ENCODE measurements around the gene USP12. TPM values are rescaled to one million over a fixed set of nuclear protein-coding genes. Genes with fewer than 3 reads are reported as not detected.

USP12 gene
- total RNA-seq, 1 donor from 2014 or later = 19.7 TPM

DNA sequence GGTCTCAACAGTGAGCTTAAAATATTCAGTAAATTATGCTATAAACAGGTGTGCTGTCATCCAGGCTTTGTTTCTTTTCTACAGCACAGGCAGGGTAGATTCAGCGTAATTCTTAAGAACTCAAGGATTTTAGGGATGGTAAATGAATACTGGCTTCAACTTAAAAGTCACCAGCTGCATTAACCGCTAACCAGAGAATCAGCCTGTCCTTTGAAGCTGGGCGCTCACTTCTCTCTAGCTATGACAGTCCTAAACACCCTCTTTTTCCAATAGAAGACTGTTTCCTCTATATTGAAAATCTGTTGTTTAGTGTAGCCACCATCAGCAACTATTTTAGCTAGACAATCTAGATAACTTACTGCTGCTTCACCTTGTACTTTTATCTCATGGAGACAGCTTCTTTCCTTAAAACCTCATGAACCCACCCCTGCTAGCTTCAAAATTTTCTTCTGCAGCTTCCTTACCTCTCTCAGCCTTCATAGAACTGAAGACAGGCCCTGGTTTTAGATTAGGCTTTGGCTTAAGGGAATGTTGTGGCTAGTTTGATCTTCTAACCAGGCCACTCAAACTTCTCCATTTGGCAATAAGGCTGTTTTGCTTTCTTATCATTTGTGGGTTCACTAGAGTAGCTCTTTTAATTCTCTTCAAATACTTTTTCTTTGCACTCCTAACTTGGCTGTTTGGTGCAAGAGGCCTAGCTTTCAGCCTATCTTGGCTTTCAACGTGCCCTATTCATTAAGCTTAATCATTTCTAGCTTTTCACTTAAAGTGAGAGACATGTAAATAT, 89.5 kb downstream of the USP12 start:
- no peak for DNase-seq (ENCODE audit: low spot score)
- Histone ChIP-seq H3K4me2 (no peak overlapping the region), H2AFZ (replicated peaks) (no peak overlapping the region), H3K36me3 (no peaks in the 10 kb centered on the region), H4K20me1 (ENCODE audit: low read depth) (no peaks in the 10 kb centered on the region), H3K9ac (no peak overlapping the region), H3F3A (ENCODE audit: low read depth) (no peaks in the 10 kb centered on the region), H3K27me3 (no peaks in the 10 kb centered on the region), H3K4me3 (no peak overlapping the region), H3K4me1 (no peaks in the 10 kb centered on the region), H3K27ac (no peak overlapping the region), H3K79me2 (ENCODE audit: low read depth) (no peaks in the 10 kb centered on the region), H3K9me3 (ENCODE audit: low read depth) (no peaks in the 10 kb centered on the region)
- Mint-ChIP-seq H3K36me3 (peaks cover 35% of the 10 kb centered on the region), H3K9me3 (no peaks in the 10 kb centered on the region), H3K27ac (no peak overlapping the region), H3K4me3 (no peak overlapping the region), H3K27me3 (ENCODE audit: insufficient read depth, low read depth) (no peaks in the 10 kb centered on the region), H3K4me1 (no peaks in the 10 kb centered on the region)
- TF ChIP-seq EZH2 (IDR thresholded peaks at IDR 0.05) = no peak
- TF ChIP-seq CTCF (IDR thresholded peaks at IDR 0.05) = no peak
- no peak for TF ChIP-seq EZH2phosphoT487 (IDR thresholded peaks at IDR 0.05)

GRCh38 chr13:27080018-27080948, 91.3 kb downstream of the USP12 start:
- no peaks in the 10 kb centered on the region for H4K20me1 ChIP-seq (ENCODE audit: low read depth)
- no peaks in the 10 kb centered on the region for H3K27me3 Mint-ChIP-seq (ENCODE audit: insufficient read depth, low read depth)
- peaks cover 27% of the 10 kb centered on the region for H3K36me3 Mint-ChIP-seq
- no peaks in the 10 kb centered on the region for H3K9me3 Mint-ChIP-seq
- H3K27me3 ChIP-seq = no peaks in the 10 kb centered on the region
- no peak overlapping the region for H3K4me2 ChIP-seq
- no peak overlapping the region for H3K27ac ChIP-seq
- no peaks in the 10 kb centered on the region for H3K36me3 ChIP-seq
- H3K9ac ChIP-seq = no peak overlapping the region
- no peak for DNase-seq (ENCODE audit: low spot score)
- H3K4me1 ChIP-seq = no peaks in the 10 kb centered on the region
- H2AFZ ChIP-seq (replicated peaks) = no peak overlapping the region
- H3K4me3 ChIP-seq = no peak overlapping the region
- no peaks in the 10 kb centered on the region for H3K9me3 ChIP-seq (ENCODE audit: low read depth)
- no peak overlapping the region for H3K4me3 Mint-ChIP-seq
- H3K79me2 ChIP-seq (ENCODE audit: low read depth) = no peaks in the 10 kb centered on the region
- no peaks in the 10 kb centered on the region for H3K4me1 Mint-ChIP-seq
- H3K27ac Mint-ChIP-seq = no peak overlapping the region
- no peak for TF ChIP-seq CTCF (IDR thresholded peaks at IDR 0.05)
- no peak for TF ChIP-seq EZH2 (IDR thresholded peaks at IDR 0.05)
- no peak for TF ChIP-seq EZH2phosphoT487 (IDR thresholded peaks at IDR 0.05)
- no peaks in the 10 kb centered on the region for H3F3A ChIP-seq (ENCODE audit: low read depth)

- H3K4me2 ChIP-seq = no peak overlapping the region
- H3K27ac ChIP-seq = no peak overlapping the region
- no peaks in the 10 kb centered on the region for H3K27me3 Mint-ChIP-seq (ENCODE audit: insufficient read depth, low read depth)
Measured at GRCh38 chr13:27079421-27079958, 92.1 kb downstream of the USP12 start.

More at GRCh38 chr13:27079421-27079958, 92.1 kb downstream of the USP12 start:
- peak; percentile 5 for DNase-seq (ENCODE audit: low spot score)
- H3K9me3 ChIP-seq (ENCODE audit: low read depth) = no peaks in the 10 kb centered on the region
- no peak overlapping the region for H3K4me3 ChIP-seq
- H3F3A ChIP-seq (ENCODE audit: low read depth) = no peaks in the 10 kb centered on the region
- Mint-ChIP-seq H3K4me1 (no peaks in the 10 kb centered on the region), H3K4me3 (no peak overlapping the region), H3K9me3 (no peaks in the 10 kb centered on the region), H3K27ac (no peak overlapping the region), H3K36me3 (peaks cover 28% of the 10 kb centered on the region)
- H4K20me1 ChIP-seq (ENCODE audit: low read depth) = no peaks in the 10 kb centered on the region
- TF ChIP-seq EZH2phosphoT487 (IDR thresholded peaks at IDR 0.05) = no peak
- no peak for TF ChIP-seq EZH2 (IDR thresholded peaks at IDR 0.05)
- no peak for TF ChIP-seq CTCF (IDR thresholded peaks at IDR 0.05)
- no peaks in the 10 kb centered on the region for H3K4me1 ChIP-seq
- no peaks in the 10 kb centered on the region for H3K36me3 ChIP-seq
- H3K79me2 ChIP-seq (ENCODE audit: low read depth) = no peaks in the 10 kb centered on the region
- no peak overlapping the region for H3K9ac ChIP-seq
- H3K27me3 ChIP-seq = no peaks in the 10 kb centered on the region
- H2AFZ ChIP-seq (replicated peaks) = no peak overlapping the region
